ENCODE results near the gene FSD1. TPM values are rescaled to one million over a fixed set of nuclear protein-coding genes. Genes with fewer than 3 reads are reported as not detected.

The FSD1 gene
- total and polyA plus RNA-seq, 10 of the 15 experiments (the other 5 are each of a cell fraction or from before 2014, with no cell fraction given), result 0.15 to 5.1 (median 4.0) TPM; not detected in 1

- no peak for TF ChIP-seq CTCF (IDR thresholded peaks at IDR 0.05 in 2 of 3, conservative IDR thresholded peaks at IDR 0.05 in 1 of 3; ENCODE audit: control insufficient read depth in 2 of 3, extremely low read depth in 1 of 3, insufficient read depth in 1 of 3, low read depth in 3 of 3, low read length in 3 of 3)
Observed at GRCh38 chr19:4363571-4364304, 59.3 kb downstream of the FSD1 start (continued).

GRCh38 chr19:4365341-4365740 lies 60.9 kb downstream of the FSD1 start:
- Histone ChIP-seq H3K4me2 (ENCODE audit: control insufficient read depth, insufficient read depth) (no peak overlapping the region), H3K9me3 (replicated peaks; ENCODE audit: control insufficient read depth, insufficient read depth, low read length) (no peaks in the 10 kb centered on the region), H3K4me3 (no peak overlapping the region), H3K4me1 (ENCODE audit: control insufficient read depth, insufficient read depth, low read length) (peaks cover 24% of the 10 kb centered on the region), H3K27me3 (replicated peaks in 1 of 2; ENCODE audit: control insufficient read depth in 2 of 2, insufficient read depth in 2 of 2, low read length in 1 of 2) (no peaks in the 10 kb centered on the region), H3K79me2 (ENCODE audit: control insufficient read depth, insufficient read depth, low read length) (peaks cover 24% of the 10 kb centered on the region), H2AFZ (ENCODE audit: control insufficient read depth, low read depth, low read length) (no peak overlapping the region), H3K27ac (ENCODE audit: control insufficient read depth, insufficient read depth) (no peak overlapping the region), H4K20me1 (ENCODE audit: control insufficient read depth, insufficient read depth) (no peaks in the 10 kb centered on the region), H3K36me3 (ENCODE audit: control insufficient read depth in 2 of 2, insufficient read depth in 2 of 2, low read length in 1 of 2) (peaks cover 13 to 55% of the 10 kb centered on the region in 2 experiments; a peak in 3 of 4 replicates), H3K9ac (ENCODE audit: control insufficient read depth, insufficient read depth, low read length) (no peak overlapping the region)
- no peak for ATAC-seq
- in situ Hi-C loops (cut with MboI) (no loop called here), intact Hi-C loops (cut with micrococcal nuclease; ENCODE audit: unreplicated experiment) (no loop called here)
- ChIA-PET SMC1A (ENCODE audit: uncharacterized antibody, unreplicated experiment) (no interaction called here), POLR2A (interaction anchor here (1.1 to 1.2 kb wide), 2 partner anchors 10 to 17 kb away, joined by 3 to 5 read pairs; no protein-coding TSS in a partner anchor), CTCF (interaction anchor here (1.1 to 1.7 kb wide), 2 partner anchors 13 to 98 kb away, joined by 4 to 5 read pairs; no protein-coding TSS in a partner anchor), RAD21 (ENCODE audit: unreplicated experiment) (no interaction called here)
- 98% methylated on average over 16 of the region's 16 CpGs for WGBS (ENCODE audit: insufficient coverage, insufficient replicate concordance, low lambda C conversion rate, missing lambda C conversion rate)
- TF ChIP-seq POLR2A (IDR thresholded peaks at IDR 0.05; ENCODE audit: low read depth, low read length) (peak; percentile 67), NFXL1 (IDR thresholded peaks at IDR 0.05; ENCODE audit: borderline replicate concordance) (no peak)
- no peak for DNase-seq (ENCODE audit: low read depth, low spot score)
- no TSS peak for BruUV-seq (replicated peaks)
- no peak for FAIRE-seq
